WTC11 (cell line): ENCODE data around the gene PIPOX. TPM values are rescaled to one million over a fixed set of nuclear protein-coding genes. Genes with fewer than 3 reads are reported as not detected.

ENCODE experiments used
- ATAC-seq: fragments of 200-7000 bp; cut with Tn5 transposase; 2 replicates; pipeline ENCODE4 v1.10.0; 2021; ENCODE audit warnings: mild to moderate bottlenecking, moderate library complexity
- CTCF ChIA-PET: fragments of 300-600 bp; sonication (Branson Sonifier 250); formaldehyde crosslinking; loops from one replicate; lab custom pipeline; 2021; ENCODE audit warnings: antibody characterized with exemption; lab: Charles Lee
- POLR2A ChIA-PET: fragments of 350-600 bp; sonication (Branson Sonifier 250); formaldehyde crosslinking; loops from one replicate; lab custom pipeline; 2021; ENCODE audit warnings: antibody characterized with exemption; lab: Charles Lee
- DNase-seq: peaks from one replicate; pipeline ENCODE4 v3.0.0; 2021; ENCODE audit warnings: low spot score
- H3K27ac Mint-ChIP-seq: 2 replicates; pipeline ENCODE4 v1.8.0; 2021; ENCODE audit warnings: mixed read lengths
- H3K27me3 Mint-ChIP-seq: 2 replicates; pipeline ENCODE4 v1.8.0; 2021; ENCODE audit warnings: low read depth, mild to moderate bottlenecking, moderate library complexity, mixed read lengths
- H3K36me3 Mint-ChIP-seq: 2 replicates; pipeline ENCODE4 v1.8.0; 2021; ENCODE audit warnings: mixed read lengths
- H3K4me1 Mint-ChIP-seq: 2 replicates; pipeline ENCODE4 v1.8.0; 2022; ENCODE audit warnings: mixed read lengths
- H3K4me3 Mint-ChIP-seq: 2 replicates; pipeline ENCODE4 v1.8.0; 2021; ENCODE audit warnings: mild to moderate bottlenecking, moderate library complexity, mixed read lengths
- H3K9me3 Mint-ChIP-seq: 2 replicates; pipeline ENCODE4 v1.8.0; 2021; ENCODE audit warnings: mixed read lengths
- CREB1 ChIP-seq: sonication (generic); formaldehyde crosslinking; IDR thresholded peaks from 2 replicates; pipeline ENCODE4 v1.8.0; 2023; ENCODE audit warnings: mild to moderate bottlenecking, missing genetic modification reagents
- FOXP4 ChIP-seq: sonication (generic); formaldehyde crosslinking; IDR thresholded peaks from 2 replicates; pipeline ENCODE4 v1.8.0; 2022; ENCODE audit warnings: mild to moderate bottlenecking, missing genetic modification reagents
- NFE2L1 ChIP-seq: sonication (generic); formaldehyde crosslinking; IDR thresholded peaks from 2 replicates; pipeline ENCODE4 v1.8.1; 2023; ENCODE audit warnings: missing genetic modification reagents
- SP1 ChIP-seq: sonication (generic); formaldehyde crosslinking; conservative IDR thresholded peaks from 2 replicates; pipeline ENCODE4 v1.8.1; 2022; ENCODE audit warnings: missing genetic modification reagents
- USF1 ChIP-seq: sonication (generic); formaldehyde crosslinking; IDR thresholded peaks from 2 replicates; pipeline ENCODE4 v1.8.0; 2022; ENCODE audit warnings: mild to moderate bottlenecking, missing genetic modification reagents
- USF2 ChIP-seq: sonication (generic); formaldehyde crosslinking; IDR thresholded peaks from 2 replicates; pipeline ENCODE4 v1.8.1; 2023; ENCODE audit warnings: mild to moderate bottlenecking, missing genetic modification reagents, moderate library complexity
- ZNF121 ChIP-seq: sonication (generic); formaldehyde crosslinking; IDR thresholded peaks from 2 replicates; pipeline ENCODE4 v1.8.0; 2023; ENCODE audit warnings: missing genetic modification reagents
- ZNF219 ChIP-seq: sonication (generic); formaldehyde crosslinking; IDR thresholded peaks from 2 replicates; pipeline ENCODE4 v1.8.0; 2023; ENCODE audit warnings: missing genetic modification reagents, mild to moderate bottlenecking, borderline replicate concordance
- ZNF281 ChIP-seq: sonication (generic); formaldehyde crosslinking; IDR thresholded peaks from 2 replicates; pipeline ENCODE4 v1.8.0; 2023; ENCODE audit warnings: mild to moderate bottlenecking, missing genetic modification reagents
- ZNF416 ChIP-seq: fragments of 250-450 bp; sonication (Bioruptor Pico); IDR thresholded peaks from 2 replicates; pipeline ENCODE4 v1.9.0; 2021; ENCODE audit warnings: mild to moderate bottlenecking, inconsistent platforms
- total RNA-seq: library from RNA; stranded (reverse); gene quantifications from 3 replicates; pipeline ENCODE4 v1.2.3, GENCODE V29; 2021
- TF ChIP-seq, protein P1 (sequence below): fragments of 250-450 bp; sonication (Bioruptor Pico); conservative IDR thresholded peaks from 2 replicates; pipeline ENCODE4 v1.9.0; 2021; ENCODE audit warnings: mild to moderate bottlenecking
- TF ChIP-seq, protein P2 (sequence below): sonication (generic); formaldehyde crosslinking; IDR thresholded peaks from 2 replicates; pipeline ENCODE4 v1.8.1; 2023; ENCODE audit warnings: mild to moderate bottlenecking, missing genetic modification reagents
- TF ChIP-seq, protein P3 (sequence below): sonication (generic); formaldehyde crosslinking; IDR thresholded peaks from 2 replicates; pipeline ENCODE4 v1.8.0; 2022; ENCODE audit warnings: mild to moderate bottlenecking, missing genetic modification reagents
- TF ChIP-seq, protein P4 (sequence below): sonication (generic); formaldehyde crosslinking; IDR thresholded peaks from 2 replicates; pipeline ENCODE4 v1.8.1; 2023; ENCODE audit warnings: mild to moderate bottlenecking, moderate library complexity, missing genetic modification reagents
- TF ChIP-seq, protein P5 (sequence below): sonication (generic); formaldehyde crosslinking; IDR thresholded peaks from 2 replicates; pipeline ENCODE4 v1.8.1; 2022; ENCODE audit warnings: mild to moderate bottlenecking, missing genetic modification reagents, moderate library complexity, borderline replicate concordance

Gene PIPOX
- total RNA-seq, 1 experiment from 2014 or later = 34.2 TPM

- Mint-ChIP-seq H3K4me1 (peaks cover 69% of the 10 kb centered on the region), H3K27me3 (peaks cover 24% of the 10 kb centered on the region), H3K9me3 (no peaks in the 10 kb centered on the region), H3K4me3 (peak overlapping the region; percentile 62), H3K36me3 (no peaks in the 10 kb centered on the region), H3K27ac (peak overlapping the region; percentile 69; the same call in 1 of the 2 replicates)
- TF ChIP-seq SP1 (CRISPR knock-in tag) = 0 out of 2 replicates have a peak, but pooled peaks have one; percentile 6
- TF ChIP-seq, protein P1, sequence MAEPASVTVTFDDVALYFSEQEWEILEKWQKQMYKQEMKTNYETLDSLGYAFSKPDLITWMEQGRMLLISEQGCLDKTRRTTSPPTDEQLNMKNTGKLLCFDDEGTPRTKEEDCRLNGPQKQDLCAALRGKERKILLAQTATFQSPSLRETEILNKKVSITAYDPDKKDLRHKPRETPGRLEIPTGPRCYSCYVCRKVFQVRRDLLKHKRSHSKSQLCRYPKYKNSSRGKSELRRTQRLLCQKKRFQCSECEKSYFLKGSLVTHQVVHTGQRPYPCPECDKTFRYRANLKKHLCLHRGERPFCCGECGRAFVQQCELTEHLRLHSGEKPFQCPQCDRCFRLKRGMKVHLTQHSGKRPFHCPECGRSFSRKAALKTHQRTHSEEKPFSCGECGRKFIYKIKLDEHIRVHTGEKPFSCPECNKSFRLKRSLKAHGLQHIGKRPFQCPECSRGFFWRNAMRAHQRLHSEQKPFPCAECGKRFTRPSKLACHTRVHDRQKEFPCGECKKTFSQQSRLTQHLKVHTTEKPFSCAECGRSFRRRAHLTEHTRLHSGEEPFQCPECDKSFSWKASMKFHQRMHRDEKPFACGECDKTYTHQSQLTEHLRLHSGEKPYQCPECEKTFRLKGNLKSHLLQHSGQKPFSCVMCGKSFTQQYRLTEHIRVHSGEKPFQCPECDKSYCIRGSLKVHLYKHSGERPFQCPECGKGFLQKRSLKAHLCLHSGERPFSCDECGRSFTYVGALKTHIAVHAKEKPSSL (CRISPR knock-in tag) = no peak
- ChIA-PET POLR2A (interaction anchor here (0.6 to 3.0 kb wide), 5 partner anchors 11 to 45 kb away, joined by 3 to 13 read pairs (median 4); partner anchors contain the start of gene PIPOX), CTCF (interaction anchor here (0.5 to 3.5 kb wide), 28 partner anchors 9 to 291 kb away, joined by 3 to 31 read pairs (median 6); partner anchors contain the start of genes MYO18A and PIPOX)
- ATAC-seq (peak; percentile 36), DNase-seq (no peak)
Measured at GRCh38 chr17:29018788-29019474, 24.0 kb upstream of the PIPOX start.

GRCh38 chr17:29019475-29020181 is 23.3 kb upstream of the PIPOX start:
- ChIA-PET CTCF (interaction anchor here (0.9 to 3.1 kb wide), 28 partner anchors 9 to 292 kb away, joined by 3 to 31 read pairs (median 6); partner anchors contain the start of gene MYO18A), POLR2A (interaction anchor here (0.6 to 3.0 kb wide), 6 partner anchors 9 to 46 kb away, joined by 3 to 13 read pairs (median 4); partner anchors contain the start of gene PIPOX)
- no peaks in the 10 kb centered on the region for H3K36me3 Mint-ChIP-seq
- peak; percentile 72 for DNase-seq
- H3K9me3 Mint-ChIP-seq = no peaks in the 10 kb centered on the region
- H3K27ac Mint-ChIP-seq = peak overlapping the region; percentile 69; the same call in 1 of the 2 replicates
- peak overlapping the region; percentile 62 for H3K4me3 Mint-ChIP-seq
- peaks cover 29% of the 10 kb centered on the region for H3K27me3 Mint-ChIP-seq
- TF ChIP-seq SP1 (CRISPR knock-in tag) = peak; percentile 45
- TF ChIP-seq, protein P2, sequence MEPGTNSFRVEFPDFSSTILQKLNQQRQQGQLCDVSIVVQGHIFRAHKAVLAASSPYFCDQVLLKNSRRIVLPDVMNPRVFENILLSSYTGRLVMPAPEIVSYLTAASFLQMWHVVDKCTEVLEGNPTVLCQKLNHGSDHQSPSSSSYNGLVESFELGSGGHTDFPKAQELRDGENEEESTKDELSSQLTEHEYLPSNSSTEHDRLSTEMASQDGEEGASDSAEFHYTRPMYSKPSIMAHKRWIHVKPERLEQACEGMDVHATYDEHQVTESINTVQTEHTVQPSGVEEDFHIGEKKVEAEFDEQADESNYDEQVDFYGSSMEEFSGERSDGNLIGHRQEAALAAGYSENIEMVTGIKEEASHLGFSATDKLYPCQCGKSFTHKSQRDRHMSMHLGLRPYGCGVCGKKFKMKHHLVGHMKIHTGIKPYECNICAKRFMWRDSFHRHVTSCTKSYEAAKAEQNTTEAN (CRISPR knock-in tag) = peak; percentile 38; the same call in 1 of the 2 replicates
- TF ChIP-seq ZNF281 (CRISPR knock-in tag) = 0 out of 2 replicates have a peak, but pooled peaks have one; percentile 44
- TF ChIP-seq ZNF121 (CRISPR knock-in tag) = no peak
- 0 out of 2 replicates have a peak, but pooled peaks have one; percentile 29 for TF ChIP-seq CREB1 (CRISPR knock-in tag)
- peak; percentile 72; the same call in 1 of the 2 replicates for TF ChIP-seq ZNF219
- TF ChIP-seq NFE2L1 (CRISPR knock-in tag) = no peak
- no peak for TF ChIP-seq ZNF416 (CRISPR knock-in tag)
- TF ChIP-seq USF2 (CRISPR knock-in tag) = peak; percentile 69
- TF ChIP-seq, protein P3, sequence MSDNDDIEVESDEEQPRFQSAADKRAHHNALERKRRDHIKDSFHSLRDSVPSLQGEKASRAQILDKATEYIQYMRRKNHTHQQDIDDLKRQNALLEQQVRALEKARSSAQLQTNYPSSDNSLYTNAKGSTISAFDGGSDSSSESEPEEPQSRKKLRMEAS (CRISPR knock-in tag) = peak; percentile 88
- TF ChIP-seq, protein P4, sequence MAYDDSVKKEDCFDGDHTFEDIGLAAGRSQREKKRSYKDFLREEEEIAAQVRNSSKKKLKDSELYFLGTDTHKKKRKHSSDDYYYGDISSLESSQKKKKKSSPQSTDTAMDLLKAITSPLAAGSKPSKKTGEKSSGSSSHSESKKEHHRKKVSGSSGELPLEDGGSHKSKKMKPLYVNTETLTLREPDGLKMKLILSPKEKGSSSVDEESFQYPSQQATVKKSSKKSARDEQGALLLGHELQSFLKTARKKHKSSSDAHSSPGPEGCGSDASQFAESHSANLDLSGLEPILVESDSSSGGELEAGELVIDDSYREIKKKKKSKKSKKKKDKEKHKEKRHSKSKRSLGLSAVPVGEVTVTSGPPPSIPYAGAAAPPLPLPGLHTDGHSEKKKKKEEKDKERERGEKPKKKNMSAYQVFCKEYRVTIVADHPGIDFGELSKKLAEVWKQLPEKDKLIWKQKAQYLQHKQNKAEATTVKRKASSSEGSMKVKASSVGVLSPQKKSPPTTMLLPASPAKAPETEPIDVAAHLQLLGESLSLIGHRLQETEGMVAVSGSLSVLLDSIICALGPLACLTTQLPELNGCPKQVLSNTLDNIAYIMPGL (CRISPR knock-in tag) = no peak
- peak; percentile 64 for TF ChIP-seq USF1 (CRISPR knock-in tag)
- TF ChIP-seq, protein P5, sequence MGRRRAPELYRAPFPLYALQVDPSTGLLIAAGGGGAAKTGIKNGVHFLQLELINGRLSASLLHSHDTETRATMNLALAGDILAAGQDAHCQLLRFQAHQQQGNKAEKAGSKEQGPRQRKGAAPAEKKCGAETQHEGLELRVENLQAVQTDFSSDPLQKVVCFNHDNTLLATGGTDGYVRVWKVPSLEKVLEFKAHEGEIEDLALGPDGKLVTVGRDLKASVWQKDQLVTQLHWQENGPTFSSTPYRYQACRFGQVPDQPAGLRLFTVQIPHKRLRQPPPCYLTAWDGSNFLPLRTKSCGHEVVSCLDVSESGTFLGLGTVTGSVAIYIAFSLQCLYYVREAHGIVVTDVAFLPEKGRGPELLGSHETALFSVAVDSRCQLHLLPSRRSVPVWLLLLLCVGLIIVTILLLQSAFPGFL (CRISPR knock-in tag) = no peak
- TF ChIP-seq FOXP4 (CRISPR knock-in tag) = 0 out of 2 replicates have a peak, but pooled peaks have one; percentile 14
- peaks cover 67% of the 10 kb centered on the region for H3K4me1 Mint-ChIP-seq
- peak; percentile 72 for ATAC-seq
